Limb (tissue), 2 donors: ENCODE results near the gene MTMR4.
"Not testable (repeated sequence)": the region's sequence is repeated elsewhere in the genome, so short reads cannot be mapped to it uniquely, and the experiment has no call there.

Experiments
- DNase-seq, 2 donors: peaks; one replicate each; pipeline ENCODE4 v3.0.0-alpha.2; 2016; ENCODE audit errors: extremely low spot score in 2 of 2

Gene MTMR4

DNA sequence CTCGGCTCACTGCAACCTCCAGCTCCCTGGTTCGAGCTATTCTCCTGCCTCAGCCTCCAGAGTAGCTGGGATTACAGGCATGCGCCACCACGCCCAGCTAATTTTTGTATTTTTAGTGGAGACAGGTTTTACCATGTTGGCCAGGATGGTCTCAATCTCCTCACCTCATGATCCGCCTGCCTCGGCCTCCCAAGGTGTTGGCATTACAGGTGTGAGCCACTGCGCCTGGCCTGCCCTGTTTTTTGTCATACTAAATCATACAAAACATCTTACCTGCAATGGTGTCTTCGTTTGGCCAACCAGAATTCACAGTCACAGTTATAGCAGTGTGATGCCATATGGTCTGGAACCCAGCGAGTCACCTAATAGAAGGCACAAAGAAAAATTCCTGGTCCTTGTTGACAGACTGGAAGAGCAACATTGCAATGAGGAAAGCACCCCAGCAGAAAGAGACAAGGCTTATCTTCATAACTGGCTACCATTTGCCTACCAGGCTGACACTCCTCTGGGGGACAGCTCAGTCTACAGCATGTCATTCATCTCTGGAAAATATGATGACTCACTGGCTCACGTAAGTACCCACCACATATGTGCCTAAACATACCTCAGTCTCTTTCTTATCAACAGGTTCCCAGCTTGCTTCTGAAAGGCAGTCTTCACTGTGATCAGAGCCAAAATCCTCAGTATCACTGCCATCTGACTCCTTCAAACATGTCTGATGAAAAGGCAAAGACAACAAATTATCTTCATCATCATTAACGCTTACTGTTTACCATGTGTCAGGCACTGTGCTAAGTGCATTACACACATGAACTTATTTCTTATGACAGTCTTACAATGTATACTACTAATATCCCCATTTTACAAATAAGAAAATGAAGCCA is 22.0 kb downstream of the MTMR4 start:
- DNase-seq = no peak

DNA sequence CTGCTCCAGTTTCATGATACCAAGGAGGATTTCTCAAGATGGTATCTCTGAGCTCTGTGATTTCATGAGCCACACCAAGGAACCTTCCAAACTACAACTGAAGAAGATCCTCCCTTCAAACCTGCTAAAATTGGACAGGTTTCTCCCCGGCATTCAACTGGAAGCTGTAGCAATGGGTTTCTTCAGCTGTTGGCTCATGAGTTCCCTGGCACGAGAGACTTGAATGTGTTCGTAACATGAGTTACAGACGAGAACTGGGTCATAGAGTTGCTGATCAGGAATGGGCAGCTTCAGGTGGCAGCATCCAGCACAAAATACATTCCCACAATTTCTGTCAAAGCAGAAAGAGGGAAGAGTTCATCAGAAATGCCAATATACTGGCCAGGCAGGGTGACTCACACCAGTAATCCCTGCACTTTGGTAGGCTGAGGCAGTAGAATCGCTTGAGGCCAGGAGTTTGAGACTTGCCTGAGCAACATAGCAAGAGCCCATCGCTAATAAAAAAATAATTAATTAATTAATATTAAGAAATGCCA is 22.9 kb downstream of the MTMR4 start:
- no peak for DNase-seq

DNA sequence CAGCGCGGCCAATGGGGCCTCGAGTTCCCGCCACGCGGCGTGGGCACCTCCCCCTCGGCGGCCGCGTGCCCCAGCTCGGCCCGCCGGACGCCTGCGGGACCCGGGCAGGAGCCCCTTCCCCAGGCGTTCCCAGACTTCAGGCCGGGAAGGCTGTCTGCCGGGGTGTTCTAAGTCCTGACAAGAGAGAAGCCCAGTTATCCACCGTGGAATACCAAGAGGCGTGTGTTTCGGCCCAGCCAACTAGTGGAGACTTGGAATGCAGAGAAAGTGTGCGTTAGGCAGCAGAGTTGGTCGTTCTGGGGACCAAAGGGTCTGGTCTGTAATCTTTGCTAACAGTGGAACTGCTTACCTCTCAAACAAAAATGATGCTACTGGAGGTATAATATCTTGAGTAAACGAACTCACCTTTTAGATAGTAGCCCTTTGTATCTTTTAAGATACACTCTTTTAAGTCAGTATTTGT is 26.0 kb downstream of the MTMR4 start:
- no peak for DNase-seq

DNA sequence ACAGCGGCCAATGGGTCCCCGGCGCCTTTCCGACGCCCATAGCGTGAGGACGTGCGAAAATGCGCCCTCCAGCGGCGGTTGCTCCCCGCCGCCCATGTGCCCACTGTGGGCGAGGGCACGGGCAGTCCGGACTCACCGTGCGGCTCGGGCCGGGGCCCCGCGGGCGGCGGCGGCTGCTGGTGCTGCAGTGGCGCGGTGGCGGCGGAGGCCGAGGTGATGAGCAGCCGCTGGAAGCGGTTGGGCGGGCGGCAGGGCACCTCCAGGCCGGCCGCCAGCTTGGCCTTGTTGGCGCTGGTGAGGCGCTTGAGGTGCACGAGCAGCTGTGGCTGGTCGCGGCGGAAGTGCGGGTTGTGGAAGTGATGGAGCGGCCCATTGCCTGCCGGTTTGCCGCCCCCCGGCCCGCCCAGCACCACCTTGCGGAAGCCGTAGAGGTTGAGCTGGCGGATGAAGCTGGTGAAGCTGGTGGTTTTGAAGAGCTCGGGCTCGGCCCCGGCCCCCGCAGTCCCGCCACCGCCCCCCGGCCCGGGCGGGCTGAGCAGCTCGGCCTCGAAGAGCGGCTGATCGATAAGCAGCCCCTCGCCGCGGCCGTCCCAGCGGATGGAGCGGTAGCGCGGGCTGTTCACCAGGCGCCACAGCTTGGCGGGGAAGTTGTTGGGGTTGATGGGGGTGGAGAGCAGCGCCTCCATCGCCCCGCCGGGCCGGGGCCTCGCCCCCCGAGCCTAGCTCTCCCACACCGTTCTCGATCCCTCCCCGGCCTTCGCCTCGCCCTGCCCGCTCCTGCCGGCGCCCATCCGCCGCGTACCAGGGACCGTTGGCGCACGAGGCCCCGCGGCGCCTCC is 26.6 kb downstream of the MTMR4 start, which contains the start of gene HSF5:
TSS of gene HSF5 (minus strand) at position 820 of the 839 bp plus-strand sequence. CDS start at position 686, 134 bp downstream.
- DNase-seq = peak; percentile 2 to 71

DNA sequence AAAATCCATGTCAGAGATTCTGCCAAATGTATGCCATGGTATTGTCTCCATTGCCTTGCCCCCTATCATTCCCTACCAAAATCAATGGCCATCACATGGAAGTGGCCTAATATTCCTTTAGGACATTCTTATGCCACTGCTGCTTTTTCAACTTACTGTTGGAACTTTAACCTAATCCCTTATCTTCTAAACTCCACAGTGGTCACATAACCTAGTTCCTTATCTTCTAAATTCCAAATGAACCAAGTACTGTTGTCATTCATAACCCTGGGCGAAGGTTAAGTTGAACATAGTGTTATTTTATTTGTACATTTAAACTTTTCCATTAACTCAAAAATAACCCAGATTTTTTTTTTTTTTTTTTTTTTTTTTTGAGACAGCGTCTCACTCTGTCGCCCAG is 29.8 kb downstream of the MTMR4 start:
- DNase-seq = no peak

DNA sequence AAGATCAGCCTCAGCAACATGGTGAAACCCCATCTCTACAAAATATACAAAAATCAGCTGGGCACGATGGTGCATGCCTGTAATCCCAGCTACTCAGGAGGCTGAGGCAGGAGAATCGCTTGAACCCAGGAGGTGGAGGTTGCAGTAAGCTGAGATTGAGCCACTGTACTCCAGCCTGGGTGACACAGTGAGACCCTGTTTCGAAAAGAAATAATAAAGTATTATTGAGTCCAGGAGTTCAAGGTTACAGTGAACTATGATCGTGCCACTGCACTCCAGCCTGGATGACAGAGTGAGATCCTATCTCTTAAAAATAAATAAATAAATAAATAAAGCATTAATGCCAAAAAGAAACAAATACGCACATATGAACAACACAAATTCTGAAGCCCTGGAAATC is 32.6 kb downstream of the MTMR4 start:
- DNase-seq = not testable (repeated sequence)

DNA sequence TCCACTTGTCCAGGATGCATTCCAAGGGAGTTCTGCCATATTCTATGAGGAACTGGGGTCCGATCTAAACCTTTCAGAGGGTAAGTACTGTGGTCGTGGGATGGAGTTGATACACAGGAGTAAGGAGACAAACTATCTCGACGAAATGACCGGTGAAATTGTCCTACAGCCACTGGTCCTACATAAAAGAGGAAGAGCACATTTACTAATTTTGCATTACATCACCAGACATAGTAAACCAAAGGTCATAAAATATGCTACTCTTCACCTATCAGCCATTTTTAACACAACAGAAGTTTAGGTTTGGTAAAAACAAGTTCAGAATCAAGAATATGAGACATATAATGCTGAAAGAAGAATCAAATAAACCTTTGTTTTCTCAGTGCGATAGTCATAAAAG is 34.3 kb downstream of the MTMR4 start:
- no peak for DNase-seq

DNA sequence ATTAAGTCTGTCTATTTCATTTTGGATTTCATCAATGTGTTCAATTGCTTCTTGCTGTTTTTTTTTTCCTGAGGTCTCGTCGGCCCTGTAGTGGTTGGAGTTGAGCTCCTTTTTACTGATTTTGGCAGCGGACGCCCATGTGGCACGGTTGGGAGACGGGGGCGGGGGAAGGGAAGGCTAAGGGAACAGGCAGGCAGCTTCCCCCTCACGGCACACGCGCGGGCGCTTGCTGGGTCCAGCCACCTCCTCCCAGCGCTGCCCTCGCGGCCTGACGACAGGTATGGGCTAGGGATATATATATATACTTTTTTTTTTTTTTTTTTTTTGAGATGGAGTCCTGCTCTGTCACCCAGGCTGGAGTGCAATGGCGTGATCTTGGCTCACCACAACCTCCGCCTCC is 37.6 kb downstream of the MTMR4 start:
- DNase-seq = no peak

DNA sequence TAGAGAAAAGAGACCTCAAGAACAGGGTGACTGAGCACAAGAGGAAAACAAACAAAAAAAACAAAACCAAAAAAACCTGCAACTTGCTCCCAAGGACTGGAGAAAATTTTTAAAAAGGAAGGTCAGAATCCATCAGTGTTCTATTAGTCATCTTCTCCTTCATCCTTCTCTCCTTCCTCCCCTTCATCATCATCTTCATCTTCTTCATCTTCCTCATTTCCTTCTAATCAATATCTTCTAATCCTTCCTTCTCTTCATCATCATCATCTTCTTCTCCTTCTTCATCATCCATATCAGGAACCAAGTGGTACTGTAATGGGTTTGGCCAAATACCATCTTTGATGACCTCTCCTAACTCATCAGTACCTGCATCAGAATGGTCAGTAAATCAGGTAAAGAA is 38.5 kb downstream of the MTMR4 start:
- DNase-seq = no peak

DNA sequence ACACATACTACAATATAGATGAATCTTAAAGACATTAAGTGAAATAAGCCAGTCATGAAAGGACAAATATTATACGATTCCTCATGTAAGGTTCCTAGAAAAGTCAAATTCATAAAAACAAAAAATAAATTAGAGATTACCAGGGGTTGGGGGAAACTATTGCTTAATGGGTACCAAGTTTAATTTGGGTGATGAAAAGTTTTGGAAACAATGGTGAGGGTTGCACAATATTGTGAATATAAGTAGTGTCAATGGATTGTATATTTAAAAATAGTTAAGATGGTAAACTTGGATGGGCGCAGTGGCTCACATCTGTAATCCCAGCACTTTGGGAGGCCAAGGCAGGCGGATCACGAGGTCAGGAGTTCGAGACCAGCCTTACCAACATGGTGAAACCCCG is 44.1 kb downstream of the MTMR4 start:
- DNase-seq = no peak

DNA sequence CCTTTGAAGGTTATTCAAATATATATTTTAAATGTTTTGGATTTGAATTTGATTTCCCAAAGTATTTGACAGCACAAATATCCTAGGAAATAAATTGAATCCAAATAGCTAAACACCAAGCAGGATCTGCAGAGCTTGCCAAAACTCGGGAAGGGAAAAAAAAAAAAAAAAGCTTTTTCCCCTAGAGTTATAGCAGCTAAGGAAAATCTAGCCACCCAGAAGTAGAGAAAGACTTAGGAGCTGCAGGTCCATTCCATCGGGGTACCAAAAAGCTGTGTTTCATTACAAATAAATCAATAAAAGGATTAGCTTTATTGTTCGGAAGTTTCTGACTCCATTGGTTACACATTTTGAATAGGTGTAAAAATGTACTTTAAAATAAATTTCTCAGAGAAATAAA is 45.5 kb downstream of the MTMR4 start:
- DNase-seq = no peak

DNA sequence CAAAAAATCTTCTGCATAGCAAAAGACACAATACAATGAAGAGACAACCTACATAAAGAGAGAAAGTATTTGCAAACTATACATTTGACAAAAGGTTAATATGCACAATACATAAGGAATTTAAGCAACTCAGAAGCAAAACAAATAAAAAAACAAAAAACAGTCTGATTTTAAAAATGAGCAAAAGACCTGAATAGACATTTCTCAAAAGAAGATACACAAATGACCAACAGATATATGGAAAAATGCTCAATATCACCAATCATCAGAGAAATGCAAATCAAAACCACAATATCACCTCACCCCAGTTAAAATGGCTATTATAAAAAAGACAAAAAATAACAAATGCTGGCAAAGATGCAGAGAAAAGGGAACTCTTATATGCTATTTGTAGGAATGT is 58.9 kb downstream of the MTMR4 start:
- DNase-seq = no peak

DNA sequence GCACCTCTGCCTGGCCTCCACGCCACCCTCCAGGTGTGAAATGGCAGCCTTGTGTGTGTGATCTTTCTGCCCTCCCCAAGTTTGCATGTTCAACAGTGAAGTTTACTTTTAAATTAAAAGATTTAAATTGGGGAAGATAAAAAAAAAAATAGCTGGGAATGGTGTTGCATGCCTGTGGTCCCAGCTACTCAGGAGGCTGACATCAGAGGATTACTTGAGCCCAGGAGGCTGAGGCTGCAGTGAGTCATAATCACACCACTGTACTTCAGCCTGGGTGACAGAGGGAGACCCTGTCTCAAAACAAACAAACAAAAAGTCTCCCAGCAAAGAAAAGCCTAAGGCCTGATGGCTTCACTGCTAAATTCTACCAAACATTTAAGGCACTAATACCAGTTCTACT is 61.7 kb downstream of the MTMR4 start:
- DNase-seq = no peak

DNA sequence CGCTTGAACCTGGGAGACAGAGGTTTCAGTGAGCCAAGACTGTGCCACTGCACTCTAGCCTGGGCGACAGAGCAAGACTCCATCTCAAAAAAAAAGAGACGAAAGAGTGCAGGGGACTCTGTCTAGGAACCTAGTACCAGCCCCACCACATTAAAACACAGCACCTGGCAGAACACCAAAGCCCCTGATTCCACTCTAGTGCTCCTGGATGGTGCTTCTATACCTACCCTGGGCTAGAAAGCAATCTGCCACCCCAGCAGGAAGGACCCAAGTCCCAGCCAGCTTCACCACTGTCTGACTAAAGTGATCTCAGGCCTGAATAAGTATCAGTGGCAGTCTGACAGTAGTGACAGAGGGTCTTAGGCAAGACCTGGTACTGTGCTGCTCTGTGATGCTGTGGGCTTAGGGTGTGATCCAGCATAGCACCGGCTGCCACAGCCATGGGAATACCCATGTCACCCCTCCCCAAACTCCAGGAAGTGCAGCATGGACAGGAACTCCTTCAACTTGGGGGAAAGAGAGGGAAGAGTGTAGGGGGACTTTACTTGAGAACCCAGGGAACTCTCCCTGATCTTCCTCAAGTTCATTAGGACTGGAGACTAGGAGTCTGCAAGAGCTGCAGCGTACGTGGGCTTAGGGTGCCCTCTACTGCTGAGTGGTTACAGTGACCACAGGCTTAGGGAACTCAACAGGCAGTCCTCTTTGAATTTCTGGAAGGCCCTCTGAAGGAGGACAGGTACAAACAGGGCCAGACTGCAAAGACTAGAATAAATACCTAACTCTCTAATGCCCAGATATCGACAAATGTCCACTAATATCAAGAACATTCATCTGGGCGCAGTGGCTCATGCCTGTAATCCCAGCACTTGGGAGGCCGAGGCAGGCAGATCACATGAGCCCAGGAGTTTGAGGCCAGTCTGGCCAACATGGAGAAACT is 67.1 kb downstream of the MTMR4 start:
- peak; percentile 13 to 50 for DNase-seq

DNA sequence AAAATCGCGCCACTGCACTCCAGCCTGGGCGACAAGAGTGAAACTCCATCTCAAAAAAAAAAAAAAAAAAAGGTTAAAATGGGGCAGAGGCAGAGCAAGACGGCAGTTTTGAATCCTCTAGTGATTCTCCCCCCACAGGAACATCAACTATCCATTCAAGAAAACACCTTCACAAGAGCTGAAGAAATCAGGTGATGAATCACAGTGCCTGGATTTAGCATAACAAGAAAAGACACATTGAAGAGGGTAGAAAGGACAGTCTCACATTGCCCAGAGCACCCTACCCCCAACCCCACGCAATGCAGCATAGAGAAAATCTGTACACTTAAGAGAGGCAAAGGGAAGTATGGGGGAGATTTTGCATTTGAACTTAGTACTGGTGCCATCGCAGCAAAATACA is 68.4 kb downstream of the MTMR4 start:
- DNase-seq = no peak
